H1 (cell line): ENCODE data around the gene CHD6. TPM values are rescaled to one million over a fixed set of nuclear protein-coding genes. Genes with fewer than 3 reads are reported as not detected.

Experiments
- CTCF ChIA-PET: fragments of 300-600 bp; sonication (Branson Sonifier 250); formaldehyde crosslinking; loops from one replicate; lab custom pipeline; 2021; ENCODE audit not compliant: partially characterized antibody; lab: Charles Lee
- POLR2A ChIA-PET: fragments of 300-600 bp; sonication (Branson Sonifier 250); formaldehyde crosslinking; loops from one replicate; lab custom pipeline; 2021; ENCODE audit warnings: inconsistent platforms; ENCODE audit not compliant: partially characterized antibody; lab: Charles Lee
- DNase-seq, 2 experiments: peaks; one replicate each; pipeline versions ENCODE4 v3.0.0 to v3.0.0-alpha.2; 2010 to 2022; ENCODE audit warnings: low spot score in 2 of 2, low read depth in 1 of 2, mixed read lengths in 1 of 2
- FAIRE-seq: peaks from 2 replicates; lab custom pipeline; 2011; peaks lifted over from hg19 to GRCh38; lab: Jason Lieb, UNC
- H2AFZ ChIP-seq: 2 replicates; pipeline ENCODE4 v1.8.1; 2012; ENCODE audit warnings: low read length, inconsistent platforms
- H2AK5ac ChIP-seq: 2 replicates; pipeline ENCODE4 v1.6.1; 2013; ENCODE audit warnings: low read depth, low read length
- H2BK120ac ChIP-seq: replicated peaks from 2 replicates; pipeline ENCODE3; 2013; ENCODE audit warnings: low read depth, low read length, inconsistent platforms
- H2BK12ac ChIP-seq: 2 replicates; pipeline ENCODE4 v1.6.1; 2013; ENCODE audit warnings: low read depth, low read length
- H2BK15ac ChIP-seq: 2 replicates; pipeline ENCODE4 v1.6.1; 2013; ENCODE audit warnings: low read length
- H2BK20ac ChIP-seq: 2 replicates; pipeline ENCODE4 v1.6.1; 2013; ENCODE audit warnings: low read length
- H2BK5ac ChIP-seq: 2 replicates; pipeline ENCODE4 v1.6.1; 2013; ENCODE audit warnings: low read depth, low read length
- H3K14ac ChIP-seq: 2 replicates; pipeline ENCODE4 v1.6.1; 2013; ENCODE audit warnings: inconsistent platforms; ENCODE audit not compliant: insufficient read length
- H3K18ac ChIP-seq: 2 replicates; pipeline ENCODE4 v1.6.1; 2013; ENCODE audit warnings: low read length; ENCODE audit errors: extremely low read depth
- H3K23ac ChIP-seq: 2 replicates; pipeline ENCODE4 v1.6.1; 2013; ENCODE audit warnings: inconsistent platforms; ENCODE audit not compliant: insufficient read length
- H3K23me2 ChIP-seq: 2 replicates; pipeline ENCODE4 v1.6.1; 2013; ENCODE audit warnings: low read depth, low read length
- H3K27ac ChIP-seq: 2 replicates; pipeline ENCODE4 v1.6.1; 2011; ENCODE audit warnings: low read depth, low read length, inconsistent platforms
- H3K27me3 ChIP-seq, 4 experiments: replicated peaks in 1 of 4; 1 replicate in 1 of 4; 2 replicates in 3 of 4; pipeline versions ENCODE4 v1.6.1 to v1.8.1; 2011 to 2013; ENCODE audit warnings: low read length in 3 of 4, mild to moderate bottlenecking in 3 of 4, inconsistent platforms in 2 of 4, mixed read lengths in 2 of 4, moderate library complexity in 1 of 4; ENCODE audit not compliant: control insufficient read depth in 3 of 4, insufficient read depth in 3 of 4; ENCODE audit errors: extremely low read depth in 1 of 4
- H3K36me3 ChIP-seq, 4 experiments: 2 replicates each; pipeline versions ENCODE4 v1.6.1 to v1.8.1; 2011 to 2013; ENCODE audit warnings: mild to moderate bottlenecking in 4 of 4, low read length in 3 of 4, moderate library complexity in 2 of 4, control low read depth in 1 of 4, inconsistent platforms in 1 of 4; ENCODE audit not compliant: insufficient read depth in 4 of 4, control insufficient read depth in 2 of 4
- H3K4ac ChIP-seq: replicated peaks from 2 replicates; pipeline ENCODE3; 2013; ENCODE audit warnings: low read length, low read depth, mixed read lengths, inconsistent platforms; ENCODE audit not compliant: insufficient read length
- H3K4me1 ChIP-seq, 4 experiments: replicated peaks in 1 of 4; 1 replicate in 1 of 4; 2 replicates in 3 of 4; pipeline versions ENCODE4 v1.6.1 to v1.8.1; 2011 to 2013; ENCODE audit warnings: low read length in 3 of 4, inconsistent platforms in 2 of 4, mixed read lengths in 1 of 4; ENCODE audit not compliant: insufficient read depth in 4 of 4, control insufficient read depth in 3 of 4
- H3K4me2 ChIP-seq, 2 experiments: 2 replicates each; pipeline versions ENCODE4 v1.6.1 to v1.8.1; 2011 to 2013; ENCODE audit warnings: low read depth in 2 of 2, low read length in 2 of 2, control low read depth in 1 of 2, inconsistent platforms in 1 of 2, mild to moderate bottlenecking in 1 of 2; ENCODE audit not compliant: insufficient read depth in 1 of 2
- H3K4me3 ChIP-seq, 4 experiments: fragments of 200-600, 300-600 bp in 1 of 4; sonication (generic), shearing (Covaris generic), sonication (Bioruptor Twin) in 1 of 4; 2 replicates each; pipeline versions ENCODE4 v1.5.1 to v1.8.1; 2011 to 2016; ENCODE audit warnings: low read length in 4 of 4, low read depth in 3 of 4, control low read depth in 2 of 4, inconsistent platforms in 2 of 4, mild to moderate bottlenecking in 2 of 4, mixed read lengths in 1 of 4, moderate library complexity in 1 of 4; ENCODE audit not compliant: insufficient read depth in 2 of 4; ENCODE audit errors: extremely low read depth in 1 of 4
- H3K56ac ChIP-seq: replicated peaks from 2 replicates; pipeline ENCODE3; 2013; ENCODE audit warnings: low read depth, mild to moderate bottlenecking, mixed read lengths, low read length, inconsistent platforms; ENCODE audit not compliant: insufficient read length
- H3K79me1 ChIP-seq: 2 replicates; pipeline ENCODE4 v1.6.1; 2013; ENCODE audit warnings: low read depth, low read length, control low read depth
- H3K79me2 ChIP-seq, 2 experiments: 2 replicates each; pipeline versions ENCODE4 v1.6.1 to v1.8.1; 2012 to 2013; ENCODE audit warnings: low read length in 2 of 2, mild to moderate bottlenecking in 2 of 2, inconsistent platforms in 1 of 2; ENCODE audit not compliant: insufficient read depth in 2 of 2, control insufficient read depth in 1 of 2
- H3K9ac ChIP-seq, 4 experiments: replicated peaks in 1 of 4; 1 replicate in 1 of 4; 2 replicates in 3 of 4; pipeline versions ENCODE4 v1.6.1 to v1.8.1; 2011 to 2013; ENCODE audit warnings: low read depth in 3 of 4, low read length in 3 of 4, control low read depth in 2 of 4, mild to moderate bottlenecking in 2 of 4, moderate library complexity in 2 of 4, inconsistent platforms in 1 of 4; ENCODE audit errors: extremely low read depth in 1 of 4
- H3K9me3 ChIP-seq, 2 experiments: 2 replicates each; pipeline versions ENCODE4 v1.6.1 to v1.8.1; 2012 to 2013; ENCODE audit warnings: mild to moderate bottlenecking in 2 of 2, moderate library complexity in 2 of 2, control low read depth in 1 of 2, inconsistent platforms in 1 of 2, low read depth in 1 of 2, low read length in 1 of 2, mixed read lengths in 1 of 2; ENCODE audit not compliant: insufficient read depth in 2 of 2
- H4K20me1 ChIP-seq, 2 experiments: replicated peaks in 1 of 2; 2 replicates each; pipeline versions ENCODE3 to v1.8.1; 2011 to 2013; ENCODE audit warnings: inconsistent platforms in 2 of 2, low read length in 2 of 2, mild to moderate bottlenecking in 1 of 2; ENCODE audit not compliant: insufficient read depth in 2 of 2, control insufficient read depth in 1 of 2
- H4K5ac ChIP-seq: 2 replicates; pipeline ENCODE4 v1.6.1; 2013; ENCODE audit warnings: low read length, low read depth, mixed read lengths, inconsistent platforms; ENCODE audit not compliant: insufficient read length
- H4K8ac ChIP-seq: 2 replicates; pipeline ENCODE4 v1.8.0; 2013; ENCODE audit warnings: mild to moderate bottlenecking, moderate library complexity, low read length, inconsistent platforms; ENCODE audit not compliant: insufficient read depth; ENCODE audit errors: extremely low read depth
- H4K91ac ChIP-seq: replicated peaks from 2 replicates; pipeline ENCODE3; 2013; ENCODE audit warnings: low read length, mixed read lengths, inconsistent platforms; ENCODE audit not compliant: insufficient read length
- CBX8 ChIP-seq: fragments of 300-800, 300-1000 bp; sonication (generic); IDR thresholded peaks from 2 replicates; pipeline ENCODE4 v1.7.1; 2016; ENCODE audit warnings: low read depth, low read length, borderline replicate concordance
- SUZ12 ChIP-seq: fragments of 200-600 bp; sonication (generic); IDR thresholded peaks from 2 replicates; pipeline ENCODE4 v1.6.1; 2012; ENCODE audit warnings: mild to moderate bottlenecking, inconsistent platforms, low read length, moderate library complexity, mixed read lengths
- TCF12 ChIP-seq: IDR thresholded peaks from 2 replicates; pipeline ENCODE4 v1.6.1; 2011; ENCODE audit warnings: low read depth, mild to moderate bottlenecking, low read length
- WGBS, 2 experiments: shearing (Covaris generic) in 1 of 2; methylation state at CpG; one replicate each; pipeline versions ENCODE4 v1.1.6 to v1.1.7; 2013 to 2015; ENCODE audit warnings: low lambda C conversion rate in 2 of 2, mixed read lengths in 2 of 2, inconsistent platforms in 1 of 2, low coverage in 1 of 2, missing lambda C conversion rate in 1 of 2; ENCODE audit not compliant: insufficient replicate concordance in 2 of 2, insufficient coverage in 1 of 2, insufficient read length in 1 of 2; ENCODE audit errors: extremely low coverage in 1 of 2, missing lambda C conversion rate in 1 of 2; 5-methylcytosine and 5-hydroxymethylcytosine counted together
- polyA plus RNA-seq, 7 experiments: library from polyadenylated mRNA; depleted of rRNA in 3 of 7; stranded (reverse) in 5 of 7; unstranded in 2 of 7; fragments of >200 nt in 5 of 7; fragments of 200-250 nt in 2 of 7; gene quantifications; 1 replicate in 5 of 7; 2 replicates in 1 of 7; 4 replicates in 1 of 7; pipeline versions ENCODE4 v1.2.1 to v1.2.3, GENCODE V29; 2011 to 2013; ENCODE audit warnings: missing spikeins in 2 of 7, mixed read lengths in 2 of 7
- total RNA-seq: library from RNA; stranded (reverse); fragmentation: NEBNext Ultra II Directional; extraction: Animal tissue kit (Norgen Biotek cat#: 25700); gene quantifications from 2 replicates; pipeline ENCODE4 v1.2.1, GENCODE V29; 2021

Gene CHD6
- total and polyA plus RNA-seq, 2 of the 8 experiments (the other 6 are each of a cell fraction or from before 2014, with no cell fraction given), result 11.1 to 62.9 TPM

DNA sequence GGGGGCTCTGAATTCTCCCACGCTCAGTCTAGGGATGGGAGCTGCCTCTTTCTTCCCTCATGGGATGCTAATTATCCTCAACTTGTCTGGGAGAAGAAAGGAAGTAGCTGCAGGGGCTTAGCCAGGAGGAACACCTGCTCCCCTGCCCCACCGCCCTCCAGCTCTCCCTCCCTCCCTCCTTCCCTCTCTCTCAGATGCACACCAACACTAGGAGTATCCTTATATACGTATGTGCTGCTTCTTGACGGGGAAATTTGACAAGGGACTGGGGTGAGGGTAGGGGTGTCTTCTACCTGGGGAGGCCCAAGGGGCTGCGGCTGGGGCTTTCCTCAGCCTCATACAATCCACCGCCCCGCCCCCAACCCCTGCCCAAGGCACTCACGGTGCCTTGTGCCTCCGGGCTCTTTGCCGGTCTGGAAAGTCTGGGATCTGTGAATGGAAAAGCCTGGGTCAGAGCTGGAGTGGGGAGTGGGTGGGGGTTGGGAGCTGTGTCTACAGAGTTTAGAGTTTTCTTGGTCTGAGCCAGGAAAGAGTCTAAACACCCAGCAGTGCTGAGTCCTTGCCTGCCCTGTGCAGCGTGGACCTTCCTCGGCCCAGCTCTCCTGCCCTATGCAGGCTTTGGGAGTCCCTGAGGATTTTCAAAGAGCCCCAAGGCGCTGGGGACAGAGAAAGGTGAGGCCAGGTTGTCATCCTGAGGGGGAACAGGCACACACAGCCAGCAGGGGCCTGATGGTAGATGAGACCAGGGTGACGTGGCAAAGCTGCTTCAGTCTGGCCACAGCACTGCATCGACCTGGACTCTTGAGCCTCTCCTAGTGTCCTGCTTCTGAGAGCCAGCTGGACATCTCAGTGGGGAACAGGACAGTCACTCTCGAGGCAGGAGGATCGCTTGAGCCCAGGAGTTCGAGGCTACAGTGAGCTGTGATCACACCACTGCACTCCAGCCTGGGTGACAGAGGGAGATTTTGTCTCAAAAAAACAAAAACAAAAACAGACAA, 222.2 kb downstream of the CHD6 start:
- no peaks in the 10 kb centered on the region for H3K23me2 ChIP-seq
- no peak for FAIRE-seq
- no peak overlapping the region for H4K91ac ChIP-seq
- TF ChIP-seq TCF12, result peak; percentile 74; the same call in 1 of the 2 replicates
- TF ChIP-seq SUZ12, result no peak
- no peak for TF ChIP-seq CBX8
- no peaks in the 10 kb centered on the region for H4K20me1 ChIP-seq
- DNase-seq, result no peak
- ChIA-PET CTCF (interaction anchor here (0.6 to 3.5 kb wide), 13 partner anchors 13 to 334 kb away, joined by 3 to 16 read pairs (median 4); partner anchors contain the start of gene LPIN3), POLR2A (interaction anchor here (0.5 to 1.4 kb wide), 4 partner anchors 19 to 396 kb away, joined by 3 to 5 read pairs (median 4); no protein-coding TSS in a partner anchor)
- no peaks in the 10 kb centered on the region for H3K27me3 ChIP-seq
- H3K56ac ChIP-seq, result no peak overlapping the region
- H3K14ac ChIP-seq, result no peak overlapping the region
- H3K18ac ChIP-seq, result peak overlapping the region; percentile 60
- H3K4me3 ChIP-seq, result no peak overlapping the region
- H2BK120ac ChIP-seq, result no peak overlapping the region
- no peaks in the 10 kb centered on the region for H3K36me3 ChIP-seq
- H3K27ac ChIP-seq, result no peak overlapping the region
- H2BK20ac ChIP-seq, result peak overlapping the region; percentile 61; the same call in 1 of the 2 replicates
- no peak overlapping the region for H3K4ac ChIP-seq
- H3K23ac ChIP-seq, result no peak overlapping the region
- H3K9me3 ChIP-seq, result no peaks in the 10 kb centered on the region
- no peak overlapping the region for H3K9ac ChIP-seq
- H4K8ac ChIP-seq, result no peak overlapping the region
- no peak overlapping the region for H2AK5ac ChIP-seq
- 0 out of 2 replicates have a peak overlapping the region, but pooled peaks have one; percentile 68 for H2BK12ac ChIP-seq
- peak overlapping the region; percentile 61; the same call in 1 of the 2 replicates for H2BK15ac ChIP-seq
- peaks cover 0 to 9% (median 6%) of the 10 kb centered on the region in 4 experiments; a peak in 5 of 7 replicates for H3K4me1 ChIP-seq
- 73% methylated on average over 17 of the region's 18 CpGs; no CpG with 5 or more reads in 1 of the 2 experiments for WGBS, 2 experiments
- no peaks in the 10 kb centered on the region for H3K79me2 ChIP-seq
- no peak overlapping the region; the same call in 1 of the 2 replicates for H2AFZ ChIP-seq
- H3K79me1 ChIP-seq, result no peaks in the 10 kb centered on the region
- no peak overlapping the region for H4K5ac ChIP-seq
- H2BK5ac ChIP-seq, result peak overlapping the region; percentile 71; the same call in 1 of the 2 replicates
- peak overlapping the region in 1 of 2 experiments; percentile 0; a peak in 1 of 4 replicates for H3K4me2 ChIP-seq
